Stimulated activated CD8-positive, alpha-beta memory T cell treated with anti-CD3 and anti-CD28 coated beads, Interleukin-15, amount 100 ng/mL, for 24 hours (primary cell): ENCODE data around the gene RASA4B.

Experiments
- DNase-seq: peaks from one replicate; pipeline ENCODE4 v3.0.0-alpha.2; 2020; ENCODE audit warnings: low read depth

RASA4B gene

DNA sequence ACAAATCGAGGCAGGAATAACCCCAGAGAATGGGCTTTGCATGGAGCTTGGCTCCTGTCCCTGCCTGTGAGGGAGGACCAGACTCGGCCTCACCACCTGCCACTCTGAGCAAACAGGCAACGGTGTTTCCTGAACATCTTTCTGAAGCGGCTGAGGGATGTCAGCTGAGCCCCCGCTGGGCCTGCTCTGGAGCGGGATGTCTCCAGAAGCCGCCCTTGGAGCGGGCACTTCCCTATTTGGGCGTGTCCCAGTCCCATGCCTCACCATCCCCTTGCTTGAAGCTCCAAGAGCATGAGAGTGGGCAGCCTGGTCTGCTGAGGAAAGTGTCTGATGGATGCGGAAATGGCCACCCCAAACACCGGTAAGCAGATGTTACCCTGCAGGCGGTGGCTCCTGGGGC, 63.1 kb downstream of the RASA4B start:
- no peak for DNase-seq

DNA sequence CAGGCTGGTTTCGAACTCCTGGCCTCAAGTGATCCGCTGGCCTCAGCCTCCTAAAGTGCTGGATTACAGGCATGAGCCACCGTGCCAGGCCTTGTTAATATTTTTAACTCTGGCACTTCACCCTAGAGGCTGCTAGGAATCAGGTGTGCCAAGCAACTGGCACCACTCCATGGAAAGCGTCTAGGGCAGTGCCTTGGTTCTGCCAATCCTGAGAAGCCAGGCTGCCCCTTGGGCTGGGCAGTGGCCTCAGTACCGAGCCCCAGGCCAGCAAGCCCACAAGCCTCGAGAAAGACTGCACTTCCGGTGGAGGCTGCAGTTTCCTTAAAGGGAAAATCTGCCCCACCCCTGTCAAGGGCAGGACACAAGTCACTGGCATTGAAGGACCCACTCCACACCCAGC, 64.3 kb downstream of the RASA4B start:
- DNase-seq: no peak

DNA sequence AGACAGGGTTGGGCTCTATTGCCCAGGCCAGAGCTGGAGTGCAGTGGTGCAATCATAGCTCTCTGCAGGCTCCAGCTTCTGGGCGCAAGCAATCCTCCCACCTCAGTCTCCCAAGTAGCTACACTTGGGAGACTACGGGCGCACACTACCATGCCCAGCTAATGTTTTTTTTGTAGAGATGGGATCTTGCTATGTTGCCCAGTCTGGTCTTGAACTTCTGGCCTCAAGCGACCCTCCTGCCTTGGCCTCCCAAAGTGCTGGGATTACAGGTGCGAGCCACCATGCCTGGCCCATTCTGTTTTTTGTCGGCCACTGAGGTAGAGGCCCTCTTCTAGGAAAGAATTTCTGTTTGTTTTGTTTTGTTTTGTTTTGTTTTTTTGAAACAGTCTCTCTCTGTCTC, 65.1 kb downstream of the RASA4B start:
- DNase-seq: no peak

DNA sequence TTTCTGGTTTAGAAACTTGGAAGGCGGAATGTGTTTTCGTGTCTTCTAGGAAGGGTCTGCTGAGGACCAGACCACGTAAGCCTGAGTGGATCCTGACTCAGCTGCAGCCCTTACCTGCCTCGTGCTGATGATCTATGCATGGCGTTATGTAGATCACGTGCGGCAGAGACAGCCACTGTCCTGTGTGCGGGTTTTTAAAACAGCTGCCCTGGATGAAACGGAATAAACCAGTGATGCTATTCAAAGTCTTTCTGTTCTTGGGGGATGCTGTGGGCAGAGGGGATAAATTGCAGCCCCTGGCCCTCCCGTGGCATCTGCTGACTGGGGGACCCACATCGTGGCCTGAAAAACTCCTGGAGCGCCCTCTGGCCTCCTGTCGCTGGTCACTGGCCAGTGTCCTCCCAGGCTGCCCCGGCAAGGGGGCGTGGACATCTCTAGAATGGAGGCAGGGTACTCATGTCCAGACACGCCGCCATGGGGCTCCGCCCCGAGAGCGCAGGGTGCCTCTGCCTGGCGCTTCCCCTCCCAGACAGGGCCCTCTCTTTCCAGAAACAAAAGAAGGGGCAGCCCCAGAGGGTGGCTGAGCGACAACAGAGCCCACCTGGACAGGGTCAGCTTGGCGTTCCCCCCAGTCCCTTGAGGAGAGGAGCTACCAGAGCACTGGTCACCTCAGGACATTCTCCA, 66.1 kb downstream of the RASA4B start:
- DNase-seq: no peak

DNA sequence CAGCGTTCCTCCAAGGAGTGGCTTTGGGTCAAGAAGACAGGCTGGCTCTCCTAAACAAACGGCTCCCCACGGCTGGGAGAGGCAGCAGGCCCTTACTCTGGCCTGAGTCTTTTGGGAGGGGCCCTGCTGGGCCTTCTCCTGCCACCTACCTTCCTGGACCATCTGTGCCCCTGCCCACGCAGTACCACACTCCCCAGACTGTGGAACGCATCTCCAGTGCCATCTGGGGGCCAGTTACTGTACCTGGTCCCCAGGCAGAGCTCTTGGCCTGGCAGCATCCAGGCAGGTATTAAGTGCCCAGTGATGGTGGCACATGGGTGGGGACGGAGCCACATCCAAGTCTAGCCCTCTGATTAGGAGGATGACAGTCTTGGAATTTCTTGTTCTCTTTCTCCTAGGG, 67.3 kb downstream of the RASA4B start:
- no peak for DNase-seq

DNA sequence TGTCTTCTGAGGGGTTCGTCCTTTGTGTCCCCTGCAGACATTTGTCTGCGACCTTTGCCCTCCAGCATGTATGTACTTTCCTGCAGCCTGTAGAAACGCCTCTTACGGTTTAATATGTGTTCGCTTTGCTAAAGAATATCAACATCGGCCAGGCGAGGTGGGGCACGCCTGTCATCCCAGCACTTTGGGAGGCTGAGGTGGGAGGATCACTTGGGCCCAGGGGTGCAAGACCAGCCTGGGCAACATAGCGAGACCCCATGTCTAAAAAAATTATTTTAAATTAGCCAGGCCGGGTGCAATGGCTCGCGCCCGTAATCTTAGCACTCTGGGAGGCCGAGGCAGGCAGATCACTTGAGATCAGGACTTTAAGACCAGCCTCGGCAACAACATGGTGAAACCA, 68.4 kb downstream of the RASA4B start:
- no peak for DNase-seq

DNA sequence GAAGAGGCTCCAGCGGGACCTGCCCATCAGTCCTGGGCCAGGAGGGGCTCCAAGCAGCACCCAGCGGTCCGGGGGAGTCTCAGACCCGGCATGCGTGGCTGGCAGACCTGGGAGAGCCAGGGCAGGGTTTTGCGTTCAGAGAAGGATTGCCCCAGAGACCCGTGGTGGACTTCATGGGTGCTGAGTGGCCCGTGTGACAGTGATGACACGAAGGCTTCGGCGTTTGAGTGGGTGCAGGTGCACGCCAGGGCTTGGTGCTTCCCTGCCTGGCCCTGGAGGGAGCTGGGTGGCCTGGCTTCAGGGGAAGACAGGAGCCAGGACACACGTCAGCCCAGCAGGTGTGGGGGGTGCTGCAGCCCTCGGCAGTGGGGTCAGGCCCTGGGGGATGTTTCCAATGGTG, 70.3 kb downstream of the RASA4B start:
- no peak for DNase-seq

DNA sequence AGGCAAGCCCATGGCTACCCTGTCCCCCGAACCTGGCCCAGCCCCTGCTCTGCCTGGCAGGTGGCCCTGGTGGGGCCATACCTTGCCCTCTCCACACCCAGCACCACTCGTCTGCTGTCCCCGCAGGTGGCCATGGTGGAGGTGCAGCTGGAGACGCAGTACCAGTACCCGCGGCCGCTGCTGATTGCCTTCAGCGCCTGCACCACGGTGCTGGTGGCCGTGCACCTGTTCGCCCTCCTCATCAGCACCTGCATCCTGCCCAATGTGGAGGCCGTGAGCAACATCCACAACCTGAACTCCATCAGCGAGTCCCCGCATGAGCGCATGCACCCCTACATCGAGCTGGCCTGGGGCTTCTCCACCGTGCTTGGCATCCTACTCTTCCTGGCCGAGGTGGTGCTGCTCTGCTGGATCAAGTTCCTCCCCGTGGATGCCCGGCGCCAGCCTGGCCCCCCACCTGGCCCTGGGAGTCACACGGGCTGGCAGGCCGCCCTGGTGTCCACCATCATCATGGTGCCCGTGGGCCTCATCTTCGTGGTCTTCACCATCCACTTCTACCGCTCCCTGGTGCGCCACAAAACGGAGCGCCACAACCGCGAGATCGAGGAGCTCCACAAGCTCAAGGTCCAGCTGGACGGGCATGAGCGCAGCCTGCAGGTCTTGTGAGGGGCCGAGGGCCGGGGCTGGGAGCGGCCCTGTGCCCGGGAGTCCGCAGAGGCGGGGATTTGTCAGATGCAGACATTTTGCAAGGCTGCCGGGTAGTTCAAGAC, 71.0 kb downstream of the RASA4B start:
- DNase-seq: no peak

DNA sequence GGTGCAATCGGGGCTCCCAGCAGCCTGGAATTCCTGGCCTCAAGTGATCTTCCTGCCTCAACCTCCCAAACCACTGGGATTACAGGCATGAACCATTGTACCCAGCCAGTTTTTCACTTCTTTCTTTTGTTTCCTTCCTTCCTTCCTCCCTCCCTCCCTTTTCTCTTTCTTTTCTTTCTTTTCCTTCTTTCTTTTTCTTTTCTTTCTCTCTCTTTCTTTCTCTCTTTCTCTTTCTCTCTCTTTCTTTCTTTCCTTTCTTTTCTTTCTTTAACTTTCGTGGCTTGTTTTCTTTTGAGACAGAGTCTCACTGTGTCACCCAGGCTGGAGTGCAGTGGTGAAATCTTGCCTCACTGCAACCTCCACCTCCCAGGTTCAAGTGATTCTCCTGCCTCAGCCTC, 71.9 kb downstream of the RASA4B start:
- no peak for DNase-seq

DNA sequence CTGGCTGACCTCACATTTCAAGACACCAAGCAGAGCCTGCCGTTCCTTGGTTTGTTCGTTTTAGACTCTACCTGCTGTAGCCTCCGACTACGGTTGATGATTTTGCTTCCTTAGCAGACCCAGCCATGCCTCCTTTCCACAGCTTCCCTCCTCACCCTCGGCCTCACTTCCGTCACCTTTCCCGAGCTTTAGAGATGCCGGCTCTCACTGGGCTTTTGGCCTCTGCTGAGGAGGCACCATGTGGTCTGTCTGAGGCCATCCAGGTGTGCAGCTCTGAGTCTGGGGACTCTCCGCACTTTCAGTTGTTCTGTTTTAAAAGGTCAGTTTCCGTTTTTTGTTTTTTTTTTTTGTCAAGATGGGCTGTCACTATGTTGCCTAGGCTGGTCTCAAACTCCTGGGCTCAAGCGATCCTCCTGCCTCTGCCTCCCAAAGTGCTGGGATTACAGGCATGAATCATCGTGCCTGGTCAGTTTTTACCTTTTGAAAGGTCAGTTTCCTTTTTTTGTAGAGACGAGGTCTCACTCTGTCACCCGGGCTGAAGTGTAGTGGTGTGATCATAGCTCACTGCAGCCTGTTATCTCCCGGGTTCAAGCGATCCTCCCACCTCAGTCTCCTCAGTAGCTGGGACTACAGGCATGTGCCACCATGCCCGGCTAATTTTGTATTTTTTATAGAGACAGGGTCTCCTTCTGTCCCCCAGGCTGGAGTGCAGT, 72.5 kb downstream of the RASA4B start:
- DNase-seq: no peak

DNA sequence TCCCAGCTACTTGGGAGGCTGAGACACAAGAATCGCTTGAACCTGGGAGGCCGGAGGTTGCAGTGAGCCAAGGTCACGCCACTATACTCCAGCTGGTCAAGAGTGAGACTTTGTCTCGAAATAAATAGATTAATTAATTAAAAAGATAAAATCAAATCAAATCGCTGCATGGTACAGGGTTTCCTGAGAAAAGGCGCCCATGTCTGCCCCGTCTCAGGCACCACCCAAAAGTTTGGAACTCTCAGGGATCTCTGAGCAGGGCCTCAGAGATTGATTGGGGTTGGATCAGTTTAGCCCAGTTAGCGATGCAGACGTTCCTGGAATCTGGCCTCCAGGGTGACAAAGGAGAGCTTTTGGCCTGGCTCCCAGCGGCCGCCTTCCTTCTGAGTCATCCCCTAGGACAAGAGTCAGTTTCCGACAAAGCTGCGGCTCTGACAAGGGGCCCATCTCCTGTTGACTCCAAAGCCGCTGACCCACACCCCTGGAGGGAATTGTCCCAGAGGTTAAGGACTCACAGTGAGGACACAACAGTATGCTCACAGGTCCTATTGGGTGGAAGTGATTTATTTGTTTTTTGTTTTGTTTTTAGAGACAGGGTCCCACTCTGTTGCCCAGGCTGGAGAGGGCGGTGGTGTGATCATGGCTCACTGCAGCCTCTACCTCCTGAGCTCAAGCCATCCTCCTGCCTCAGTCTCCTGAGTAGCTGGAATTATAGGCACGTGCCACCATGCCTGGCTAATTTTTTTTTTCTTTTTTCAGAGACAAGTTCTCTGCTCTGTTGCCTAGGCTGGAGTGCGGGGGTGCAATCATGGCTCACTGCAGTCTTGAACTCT, 77.4 kb downstream of the RASA4B start:
- DNase-seq: no peak

DNA sequence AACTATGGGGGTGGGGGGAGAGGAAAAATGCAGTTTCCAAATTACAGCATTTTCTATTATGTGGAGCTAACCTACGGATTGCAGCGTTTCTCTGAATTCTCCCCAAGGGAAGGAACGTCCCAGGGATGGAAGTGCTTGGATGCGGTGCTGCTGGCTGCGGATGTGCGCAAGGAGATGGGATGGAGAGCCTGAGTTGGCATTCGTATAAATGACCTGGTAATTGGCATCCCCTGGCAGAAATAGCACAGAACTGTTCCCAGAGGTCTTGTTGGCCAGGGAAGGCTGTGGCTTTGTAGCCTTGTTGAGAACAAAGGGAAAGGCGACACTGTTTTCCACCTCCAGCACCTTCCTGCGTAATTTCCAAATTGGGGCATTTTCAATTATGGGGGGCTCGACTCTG, 81.5 kb downstream of the RASA4B start:
- no peak for DNase-seq

DNA sequence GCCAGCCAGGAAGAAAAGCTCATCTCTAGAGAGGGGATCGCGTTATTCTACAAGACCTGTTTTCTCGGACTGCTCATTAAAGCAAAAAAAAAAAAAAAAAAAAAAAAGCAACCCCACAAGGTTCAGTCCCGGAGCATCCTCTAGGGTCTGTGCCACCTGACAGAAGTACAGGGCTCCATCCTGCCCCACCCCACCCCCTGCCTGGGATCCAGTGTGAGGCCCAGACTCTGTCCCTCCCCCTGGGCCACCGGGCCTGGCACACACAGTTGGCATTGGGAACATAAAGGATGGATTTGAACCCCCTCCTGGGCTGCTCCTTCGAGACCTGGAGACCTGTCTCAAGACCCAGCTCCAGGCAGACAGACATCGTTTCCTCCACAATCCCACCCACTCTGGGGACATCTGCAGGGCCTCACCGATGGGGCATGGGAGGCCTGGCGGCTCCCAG, 83.5 kb downstream of the RASA4B start:
- no peak for DNase-seq

DNA sequence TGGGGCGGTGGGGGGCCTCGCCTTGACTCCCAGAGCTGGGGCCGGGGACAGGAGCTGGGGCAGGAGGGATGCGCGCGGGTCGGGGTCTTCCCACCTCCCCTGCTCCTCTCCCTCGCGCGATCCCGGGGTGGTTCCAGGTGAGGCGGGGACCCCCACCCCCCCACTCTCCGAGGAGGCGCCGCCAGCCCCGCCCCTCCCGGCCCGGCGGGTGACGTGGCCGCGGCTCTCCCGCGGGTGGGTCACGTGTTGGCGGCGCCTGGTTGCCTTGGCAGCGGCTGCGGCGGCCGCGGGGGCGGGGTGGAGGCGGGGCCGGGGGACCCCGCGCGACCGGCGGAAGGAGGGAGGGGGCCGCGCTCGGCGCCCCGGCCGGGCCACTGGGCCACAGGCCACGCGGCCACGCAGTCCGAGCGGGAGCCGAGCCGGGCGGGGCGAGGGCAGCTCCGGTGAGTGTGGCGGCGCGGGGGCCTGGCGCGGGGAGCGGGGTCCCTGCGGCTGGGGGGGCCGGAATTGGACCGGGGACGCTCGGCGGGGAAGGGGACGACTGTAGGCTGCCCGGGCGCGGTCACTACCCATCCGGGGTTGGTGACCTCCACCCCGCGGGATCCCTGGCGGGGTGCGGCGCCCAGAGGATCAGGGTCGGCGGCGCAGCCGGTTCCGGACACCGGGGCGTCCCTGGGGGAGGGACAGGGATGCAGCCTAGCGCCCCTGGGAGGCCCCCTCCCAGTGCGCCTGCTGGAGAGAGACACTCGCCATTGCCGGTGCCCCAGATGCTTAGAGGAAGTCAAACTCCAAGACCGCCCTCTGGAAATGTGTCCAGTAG, 84.1 kb downstream of the RASA4B start, which contains the start of gene ORAI2:
TSS of gene ORAI2 (plus strand) at position 357 of the 820 bp plus-strand sequence. CDS start 5,382 bp downstream, outside the sequence.
- DNase-seq: peak; percentile 87
